ENCODE measurements around the gene ESR1.

GRCh38 chr6:152070556-152070955, 263.1 kb downstream of the ESR1 start:
- TF ChIP-seq CTCF (IDR thresholded peaks at IDR 0.05) (no peak), POLR2A (IDR thresholded peaks at IDR 0.05) (no peak)

Data from uterus (tissue), 2 donors.